HG03469 (cell line): ENCODE measurements around the gene LAMA2.
"Not testable (repeated sequence)": the region's sequence is repeated elsewhere in the genome, so short reads cannot be mapped to it uniquely, and the experiment has no call there.

Experiments
- ATAC-seq: cut with Tn5 transposase; IDR thresholded peaks from one replicate; pipeline ENCODE4 v1.9.1; 2021; ENCODE audit warnings: mild to moderate bottlenecking, moderate library complexity, moderate number of reproducible peaks; ENCODE audit not compliant: unreplicated experiment

LAMA2 gene

GRCh38 chr6:129006724-129007514, 124.0 kb downstream of the LAMA2 start:
- no peak for ATAC-seq

DNA sequence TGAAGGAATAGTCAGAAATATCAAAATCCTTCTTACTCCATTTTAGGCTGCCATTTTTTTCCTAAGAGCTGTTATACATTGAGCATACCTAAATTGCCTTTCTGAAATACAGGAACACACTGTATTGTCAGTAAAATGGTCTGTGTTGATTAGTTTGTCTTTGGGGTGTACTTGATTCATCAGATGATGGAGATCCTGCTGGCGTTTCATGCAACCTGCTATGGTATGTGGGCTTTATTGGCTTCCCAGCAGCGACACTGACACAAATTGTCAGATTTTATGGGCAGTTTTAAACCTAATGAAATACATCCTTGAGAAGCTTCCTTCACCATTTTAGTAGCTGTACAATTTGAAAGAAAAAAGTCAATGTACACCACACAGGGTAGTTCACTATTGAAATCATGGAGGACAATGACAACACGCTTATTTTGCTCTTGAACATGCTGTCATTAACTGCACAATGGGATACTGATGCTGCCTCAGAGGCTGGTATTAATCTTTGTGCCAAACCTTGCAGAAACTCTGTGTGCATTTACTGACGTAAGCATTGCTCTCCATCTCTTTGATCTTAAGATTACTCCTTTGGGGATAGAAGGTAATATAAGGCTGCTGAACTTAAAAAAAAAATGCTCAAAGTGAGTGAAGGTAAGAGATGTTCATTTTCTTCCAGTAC, 124.9 kb downstream of the LAMA2 start:
- no peak for ATAC-seq

DNA sequence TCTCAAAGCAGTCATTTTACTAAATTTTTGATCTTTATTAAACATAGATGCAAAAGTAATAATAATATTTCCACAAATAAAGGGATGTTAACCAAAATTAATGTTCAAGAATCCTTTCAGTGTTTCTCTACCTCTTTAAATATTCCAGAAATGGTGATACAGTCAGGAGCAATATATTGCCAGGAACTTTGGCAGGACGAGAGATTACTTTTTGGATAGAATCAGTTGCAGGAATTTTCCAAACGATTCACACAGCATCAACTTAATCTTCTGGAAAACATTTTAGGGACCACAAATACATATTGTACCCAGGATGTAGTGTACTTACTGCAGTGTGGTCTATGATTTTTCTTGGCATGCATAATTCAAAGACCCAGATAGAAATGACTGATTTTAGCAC, 125.7 kb downstream of the LAMA2 start:
- ATAC-seq = no peak

- ATAC-seq = no peak
Observed at GRCh38 chr6:129009851-129010250, 126.9 kb downstream of the LAMA2 start.

GRCh38 chr6:129014302-129014701, 131.4 kb downstream of the LAMA2 start:
- no peak for ATAC-seq

DNA sequence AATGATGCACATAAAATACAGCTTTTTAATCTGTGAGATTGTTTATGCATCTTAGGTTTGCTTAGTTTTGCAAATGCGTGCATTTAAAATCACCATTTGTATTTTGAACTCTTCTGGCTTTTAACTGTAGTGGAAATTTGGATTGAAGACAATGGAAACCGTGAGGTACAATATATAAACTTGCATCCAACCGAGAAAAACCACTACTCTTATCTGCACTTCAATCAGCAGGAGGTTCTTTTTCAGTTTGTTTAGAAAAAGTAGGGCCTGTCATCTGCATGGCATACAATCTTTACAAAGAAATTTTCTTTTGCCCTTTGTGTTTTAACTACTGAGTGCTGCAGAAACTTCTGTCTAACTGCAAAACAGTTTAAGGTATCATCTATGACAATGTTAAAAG, 132.8 kb downstream of the LAMA2 start:
- no peak for ATAC-seq

GRCh38 chr6:129016844-129017243, 133.9 kb downstream of the LAMA2 start:
- ATAC-seq = no peak

- no peak for ATAC-seq
Observed at GRCh38 chr6:129022011-129022553, 139.1 kb downstream of the LAMA2 start.

- ATAC-seq = no peak
Observed at GRCh38 chr6:129026601-129027000, 143.7 kb downstream of the LAMA2 start.

DNA sequence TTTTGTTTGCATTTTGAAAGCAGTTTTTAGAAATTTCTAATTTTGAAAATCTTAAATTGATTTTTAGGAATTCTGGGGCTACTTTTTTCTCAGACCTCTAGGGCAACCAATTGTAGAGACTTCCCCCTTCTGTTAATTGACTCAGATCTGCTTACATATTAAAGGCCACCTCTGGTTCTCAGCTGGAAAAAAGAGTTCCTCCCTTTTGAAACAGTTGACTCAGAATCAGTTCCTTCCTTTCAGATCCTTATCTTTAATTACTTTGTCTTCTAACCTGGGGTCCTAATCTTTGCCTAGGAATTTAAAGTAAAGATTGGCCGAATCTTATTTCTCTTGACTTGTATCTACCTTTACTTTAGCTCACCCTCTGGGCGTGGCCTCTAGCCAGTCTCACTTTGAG, 146.8 kb downstream of the LAMA2 start:
- no peak for ATAC-seq

DNA sequence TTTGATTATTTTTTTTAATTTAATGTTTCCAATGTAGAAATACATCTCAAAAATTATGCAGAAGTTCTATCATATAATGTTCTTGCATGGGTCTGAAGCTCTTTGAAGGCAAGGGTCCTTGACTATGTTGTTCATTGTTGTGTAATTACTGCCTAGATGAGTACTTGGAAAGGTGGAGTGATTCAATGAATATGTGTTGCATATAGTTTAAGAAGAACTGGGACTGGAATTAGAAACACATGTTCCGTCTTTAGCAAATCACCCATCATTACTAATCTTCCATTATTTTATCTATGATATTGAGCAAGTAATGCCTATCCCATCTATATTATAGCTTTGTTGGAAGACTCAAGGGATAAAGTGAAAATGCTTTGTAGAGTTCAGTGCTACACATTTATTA, 147.3 kb downstream of the LAMA2 start:
- ATAC-seq = no peak

GRCh38 chr6:129031051-129031599, 148.2 kb downstream of the LAMA2 start:
- no peak for ATAC-seq

GRCh38 chr6:129032602-129033001, 149.7 kb downstream of the LAMA2 start:
- no peak for ATAC-seq

- ATAC-seq = no peak
Observed at GRCh38 chr6:129033180-129033579, 150.2 kb downstream of the LAMA2 start.

DNA sequence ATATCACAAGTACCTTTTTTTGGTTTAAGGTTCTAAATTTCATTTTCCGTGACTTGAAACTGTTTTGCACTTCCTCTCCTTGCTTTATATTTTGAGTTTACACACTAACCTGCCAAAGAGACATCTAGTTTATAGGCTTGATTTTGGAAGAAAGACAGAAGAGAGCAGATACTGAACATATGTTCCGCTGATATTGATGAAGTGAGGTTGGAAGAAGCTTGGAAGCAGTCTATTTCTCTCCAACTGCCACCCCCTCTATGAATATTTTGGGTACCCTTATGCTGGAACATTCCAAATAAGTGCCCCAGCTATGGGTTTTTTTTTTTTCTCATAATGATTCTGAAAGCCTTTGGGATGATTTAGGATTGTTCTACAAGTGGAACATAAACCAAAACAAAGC, 150.6 kb downstream of the LAMA2 start:
- ATAC-seq = no peak

DNA sequence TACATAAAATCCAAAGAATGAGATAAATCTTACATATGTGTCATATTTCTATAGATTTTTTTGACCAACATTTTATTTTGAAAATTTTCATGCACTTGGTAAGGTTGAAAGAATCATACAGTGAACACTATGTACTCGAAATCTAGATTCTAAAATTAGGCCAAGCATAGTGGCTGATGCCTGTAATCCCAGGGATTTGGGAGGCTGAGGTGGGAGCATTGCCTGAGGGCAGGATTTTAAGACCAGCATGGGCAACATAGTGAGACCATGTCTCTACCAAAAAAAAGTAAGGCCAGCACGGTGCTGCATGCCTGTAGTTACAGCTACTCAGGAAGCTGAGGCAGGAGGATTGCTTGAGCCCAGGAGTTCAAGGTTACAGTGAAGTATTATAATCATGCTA, 158.6 kb downstream of the LAMA2 start:
- ATAC-seq = no peak

- no peak for ATAC-seq
Observed at GRCh38 chr6:129046526-129046925, 163.6 kb downstream of the LAMA2 start.

- ATAC-seq = no peak
Observed at GRCh38 chr6:129047834-129048233, 164.9 kb downstream of the LAMA2 start.

DNA sequence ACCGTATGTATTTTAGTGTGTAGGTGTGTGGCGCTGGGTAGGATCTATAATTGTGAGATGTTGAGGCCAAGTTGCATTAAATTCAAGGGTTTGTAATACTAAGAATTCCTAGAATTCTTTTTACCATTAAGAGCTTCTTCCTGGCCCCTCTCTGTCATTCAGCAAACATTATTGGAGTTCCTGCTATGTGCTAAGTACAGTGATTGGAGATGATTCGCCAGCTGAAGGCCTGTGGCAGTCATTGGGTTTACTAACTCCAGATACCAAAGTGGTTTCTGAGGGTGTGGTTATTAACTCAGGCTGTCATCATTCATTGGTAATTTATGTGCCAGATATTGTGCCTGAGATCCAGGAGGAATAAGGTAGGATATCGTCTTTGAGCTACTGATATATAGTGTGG, 167.1 kb downstream of the LAMA2 start:
- no peak for ATAC-seq

- ATAC-seq = not testable (repeated sequence)
Observed at GRCh38 chr6:129053143-129053542, 170.2 kb downstream of the LAMA2 start.

DNA sequence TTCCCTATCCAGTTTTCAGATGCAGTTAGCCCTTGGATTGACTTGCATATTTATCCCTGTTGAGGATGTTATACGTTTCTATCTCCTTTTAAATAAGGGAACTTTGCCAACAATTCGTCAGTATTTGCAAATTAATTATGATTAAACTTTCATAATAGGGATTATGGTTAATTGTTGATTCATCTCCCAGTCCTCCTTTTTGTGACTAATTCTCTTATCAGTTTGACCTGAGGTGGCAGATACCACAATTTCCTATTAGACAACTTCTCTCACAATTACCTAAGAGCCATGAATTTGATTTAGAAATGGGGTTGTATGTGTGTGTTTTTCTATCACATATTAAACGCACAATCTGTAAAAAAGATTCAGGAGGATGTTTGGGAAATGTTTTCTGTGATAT, 172.9 kb downstream of the LAMA2 start:
- ATAC-seq = no peak

DNA sequence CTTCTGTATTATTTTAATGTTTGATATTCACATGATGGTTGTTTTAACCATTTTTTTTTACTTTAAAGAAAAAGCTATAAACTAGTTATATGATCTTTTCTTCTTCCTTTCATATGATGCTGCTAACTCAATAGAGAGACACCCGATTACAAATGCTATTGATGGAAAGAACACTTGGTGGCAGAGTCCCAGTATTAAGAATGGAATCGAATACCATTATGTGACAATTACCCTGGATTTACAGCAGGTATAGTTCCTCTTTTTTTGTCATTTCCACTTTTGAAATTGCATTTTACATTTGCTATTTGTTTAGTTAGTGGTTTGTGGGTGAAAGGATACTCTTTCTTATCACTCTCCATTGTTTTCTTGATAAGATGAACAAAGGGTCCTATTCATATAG, 176.7 kb downstream of the LAMA2 start:
- no peak for ATAC-seq
